Gastrocnemius medialis (tissue), 4 donors: ENCODE measurements around the gene CGNL1. TPM values are rescaled to one million over a fixed set of nuclear protein-coding genes. Genes with fewer than 3 reads are reported as not detected.

Experiments
- ATAC-seq, 2 donors: fragments of 150-250 bp; one replicate each; pipeline ENCODE4 v1.9.1; 2016
- DNase-seq, 2 donors: peaks; one replicate each; pipeline ENCODE4 v3.0.0-alpha.2; 2019
- H3K27ac ChIP-seq, 4 donors: fragments of 200-600 bp; sonication (generic); 1 replicate in 1 of 4; 2 replicates in 3 of 4; pipeline ENCODE4 v1.5.1; 2016 to 2018; ENCODE audit warnings: mild to moderate bottlenecking in 2 of 4, moderate library complexity in 1 of 4
- H3K27me3 ChIP-seq, 3 donors: fragments of 200-600 bp; sonication (generic) in 2 of 3; 1 replicate in 1 of 3; 2 replicates in 2 of 3; pipeline versions ENCODE4 v1.5.1 to v1.6.0; 2016 to 2019; ENCODE audit warnings: mild to moderate bottlenecking in 1 of 3, moderate library complexity in 1 of 3
- H3K36me3 ChIP-seq, 2 donors: fragments of 200-600 bp; sonication (generic) in 1 of 2; one replicate each; pipeline ENCODE4 v1.5.1; 2017 to 2018
- H3K4me1 ChIP-seq, 2 donors: fragments of 200-600 bp; sonication (generic) in 1 of 2; one replicate each; pipeline ENCODE4 v1.5.1; 2016 to 2017; ENCODE audit warnings: mild to moderate bottlenecking in 2 of 2
- H3K4me3 ChIP-seq, 4 donors: fragments of 200-600 bp; sonication (generic) in 3 of 4; 1 replicate in 1 of 4; 2 replicates in 3 of 4; pipeline ENCODE4 v1.5.1; 2016 to 2019; ENCODE audit warnings: mild to moderate bottlenecking in 2 of 4
- H3K9me3 ChIP-seq, 3 donors: fragments of 200-600 bp; sonication (generic) in 2 of 3; 1 replicate in 1 of 3; 2 replicates in 2 of 3; pipeline ENCODE4 v1.5.1; 2016 to 2019
- CTCF ChIP-seq, 5 experiments: fragments of 450-650 bp in 3 of 5; fragments of 200-600 bp in 2 of 5; sonication (generic) in 2 of 5; IDR thresholded peaks in 4 of 5; conservative IDR thresholded peaks in 1 of 5; 1 replicate in 4 of 5; 2 replicates in 1 of 5; pipeline ENCODE4 v1.5.1; 2016 to 2019; ENCODE audit warnings: antibody characterized with exemption in 5 of 5, mild to moderate bottlenecking in 3 of 5, moderate library complexity in 3 of 5
- POLR2A ChIP-seq, 2 donors: fragments of 450-650 bp; IDR thresholded peaks; one replicate each; pipeline ENCODE4 v1.6.1; 2017; ENCODE audit warnings: antibody characterized with exemption in 2 of 2, mild to moderate bottlenecking in 2 of 2, moderate library complexity in 2 of 2
- in situ Hi-C, 4 donors: fragments of 200-750 bp; cut with MboI; loops; one replicate each; pipeline versions ENCODE4 v1.15.0 to v1.8.0; 2017; ENCODE audit warnings: low sequenced_read_pairs in 4 of 4
- intact Hi-C: fragments of 100-400 bp; cut with DNase I; formaldehyde crosslinking; loops from one replicate; pipeline ENCODE4 v1.15.1; 2023; ENCODE audit warnings: low total_unique reads
- total RNA-seq, 4 donors: library from RNA; depleted of rRNA; stranded (reverse); fragments of >200 nt; gene quantifications; one replicate each; pipeline versions ENCODE4 v1.1.0 to v1.2.3, GENCODE V29; 2016

CGNL1 gene
- total RNA-seq, 4 donors from 2014 or later, result 0.15 to 0.85 (median 0.49) TPM

GRCh38 chr15:57403566-57404325, 27.4 kb downstream of the CGNL1 start:
- Histone ChIP-seq H3K27me3 (no peaks in the 10 kb centered on the region), H3K4me1 (no peaks in the 10 kb centered on the region), H3K36me3 (no peaks in the 10 kb centered on the region), H3K9me3 (no peaks in the 10 kb centered on the region), H3K4me3 (no peak overlapping the region), H3K27ac (no peak overlapping the region)
- in situ Hi-C loops, result no loop called here
- no peak for ATAC-seq
- no peak for DNase-seq
- no peak for TF ChIP-seq POLR2A (IDR thresholded peaks at IDR 0.05)
- no peak for TF ChIP-seq CTCF (IDR thresholded peaks at IDR 0.05 in 4 of 5, conservative IDR thresholded peaks at IDR 0.05 in 1 of 5)
- intact Hi-C loops, result no loop called here

- DNase-seq (no peak), ATAC-seq (no peak)
- H3K27ac ChIP-seq, result no peak overlapping the region
- intact Hi-C loops (no loop called here), in situ Hi-C loops (no loop called here)
- no peak for TF ChIP-seq POLR2A (IDR thresholded peaks at IDR 0.05)
- no peak for TF ChIP-seq CTCF (IDR thresholded peaks at IDR 0.05 in 4 of 5, conservative IDR thresholded peaks at IDR 0.05 in 1 of 5)
- H3K4me1 ChIP-seq, result no peaks in the 10 kb centered on the region
- H3K9me3 ChIP-seq, result no peaks in the 10 kb centered on the region
- no peaks in the 10 kb centered on the region for H3K27me3 ChIP-seq
- no peaks in the 10 kb centered on the region for H3K36me3 ChIP-seq
- no peak overlapping the region for H3K4me3 ChIP-seq
Observed at GRCh38 chr15:57405133-57405532, 28.8 kb downstream of the CGNL1 start.

GRCh38 chr15:57406062-57406772, 29.9 kb downstream of the CGNL1 start:
- Histone ChIP-seq H3K36me3 (no peaks in the 10 kb centered on the region), H3K27ac (no peak overlapping the region), H3K27me3 (no peaks in the 10 kb centered on the region), H3K4me1 (no peaks in the 10 kb centered on the region), H3K9me3 (no peaks in the 10 kb centered on the region), H3K4me3 (no peak overlapping the region)
- TF ChIP-seq CTCF (IDR thresholded peaks at IDR 0.05 in 4 of 5, conservative IDR thresholded peaks at IDR 0.05 in 1 of 5), result no peak
- TF ChIP-seq POLR2A (IDR thresholded peaks at IDR 0.05), result no peak
- no peak for ATAC-seq
- intact Hi-C loops, result no loop called here
- in situ Hi-C loops, result no loop called here
- DNase-seq, result no peak

GRCh38 chr15:57410373-57410772, 34.1 kb downstream of the CGNL1 start:
- intact Hi-C loops, result no loop called here
- H3K36me3 ChIP-seq, result no peaks in the 10 kb centered on the region
- no peak overlapping the region for H3K27ac ChIP-seq
- H3K9me3 ChIP-seq, result no peaks in the 10 kb centered on the region
- no peaks in the 10 kb centered on the region for H3K27me3 ChIP-seq
- H3K4me1 ChIP-seq, result no peaks in the 10 kb centered on the region
- DNase-seq (no peak), ATAC-seq (no peak)
- H3K4me3 ChIP-seq, result no peak overlapping the region
- in situ Hi-C loops, result no loop called here
- TF ChIP-seq POLR2A (IDR thresholded peaks at IDR 0.05) (no peak), CTCF (IDR thresholded peaks at IDR 0.05 in 4 of 5, conservative IDR thresholded peaks at IDR 0.05 in 1 of 5) (no peak)
